Adrenal gland (tissue), 12 donors: ENCODE measurements around the gene CCDC154. TPM values are rescaled to one million over a fixed set of nuclear protein-coding genes. Genes with fewer than 3 reads are reported as not detected.

ENCODE experiments used
- DNase-seq, 7 donors: peaks; one replicate each; pipeline ENCODE4 v3.0.0-alpha.2; 2019 to 2020
- H3K27ac ChIP-seq, 5 donors: fragments of 200-600 bp; sonication (generic) in 4 of 5; 1 replicate in 3 of 5; 2 replicates in 2 of 5; pipeline versions ENCODE4 v1.5.1 to v1.8.0; 2016 to 2020; ENCODE audit warnings: mild to moderate bottlenecking in 1 of 5
- H3K27me3 ChIP-seq: fragments of 200-600 bp; 2 replicates; pipeline ENCODE4 v1.8.0; 2021
- H3K36me3 ChIP-seq, 2 donors: fragments of 200-600 bp; replicated peaks in 1 of 2; 1 replicate in 1 of 2; 2 replicates in 1 of 2; pipeline versions ENCODE4 v1.5.1 to v1.8.0; 2018 to 2022
- H3K4me1 ChIP-seq, 2 donors: fragments of 200-600 bp; replicated peaks in 1 of 2; 1 replicate in 1 of 2; 2 replicates in 1 of 2; pipeline versions ENCODE4 v1.5.1 to v1.8.0; 2018 to 2021
- H3K4me3 ChIP-seq, 4 donors: fragments of 200-600 bp; sonication (generic) in 3 of 4; one replicate each; pipeline ENCODE4 v1.5.1; 2016 to 2018
- H3K9me3 ChIP-seq, 3 donors: fragments of 200-600 bp; sonication (generic) in 1 of 3; replicated peaks in 1 of 3; 1 replicate in 2 of 3; 2 replicates in 1 of 3; pipeline versions ENCODE4 v1.5.1 to v1.8.0; 2016 to 2021
- POLR2A ChIP-seq, 2 donors: fragments of 450-650 bp; IDR thresholded peaks; one replicate each; pipeline ENCODE4 v1.6.1; 2017; ENCODE audit warnings: antibody characterized with exemption in 2 of 2, mild to moderate bottlenecking in 2 of 2, moderate library complexity in 1 of 2
- WGBS, 4 donors: extraction: QIAGEN DNeasy Blood & Tissue Kit in 2 of 4; methylation state at CpG; one replicate each; pipeline versions ENCODE4 v1.1.5 to v1.1.7; 2013 to 2017; 5-methylcytosine and 5-hydroxymethylcytosine counted together
- intact Hi-C, 2 donors: fragments of 100-400 bp; cut with DNase I; formaldehyde crosslinking; loops; one replicate each; pipeline versions ENCODE4 v1.14.1 to v1.15.0; 2022 to 2023
- polyA plus RNA-seq, 3 donors: library from polyadenylated mRNA; stranded (reverse); fragments of 200-250 nt in 2 of 3; fragments of 350-450 nt in 1 of 3; fragmentation: Illumina TruSeq in 1 of 3; extraction: RNeasy Lipid Tissue Mini Kit (QIAGEN cat#74804) in 1 of 3; gene quantifications; one replicate each; pipeline ENCODE4 v1.2.3, GENCODE V29; 2013 to 2014
- total RNA-seq, 9 donors: library from RNA; depleted of rRNA in 4 of 9; stranded (reverse); fragments of >200 nt in 4 of 9; fragments of 120-200 nt in 1 of 9; fragmentation: NEBNext Ultra II Directional in 1 of 9; extraction: Animal tissue kit (Norgen Biotek cat#: 25700) in 1 of 9; gene quantifications; one replicate each; pipeline versions ENCODE4 v1.1.0 to v1.2.4, GENCODE V29; 2013 to 2023
- TF ChIP-seq, protein P1 (sequence below), 6 experiments: fragments of 450-650 bp in 4 of 6; fragments of 200-600 bp in 2 of 6; sonication (generic) in 1 of 6; IDR thresholded peaks; 1 replicate in 5 of 6; 2 replicates in 1 of 6; pipeline versions ENCODE4 v1.5.1 to v1.8.0; 2016 to 2021; ENCODE audit warnings: antibody characterized with exemption in 6 of 6, mild to moderate bottlenecking in 2 of 6, moderate library complexity in 1 of 6
- donor health status: healthy with polysubstance abuse.
- donor health status: Bipolar disorder and iron deficiency.
- donor health status: DM: yes; HTN: yes; CAD: no.
- donor health status: DM: no; HTN: no; CAD: no.
- donor health status: DM: no; HTN: no; CAD: no.
- donor health status: DM: yes; HTN: yes; CAD: no.

The CCDC154 gene
- total and polyA plus RNA-seq, 12 donors: 0.28 to 39.7 (median 1.1) TPM; not detected in 1

- Histone ChIP-seq H3K27me3 (no peaks in the 10 kb centered on the region), H3K36me3 (peaks cover 0 to 15% of the 10 kb centered on the region in 2 donors), H3K27ac (peak overlapping the region in 1 of 5 donors; percentile 46), H3K4me1 (peaks cover 8 to 24% of the 10 kb centered on the region in 2 donors), H3K9me3 (no peaks in the 10 kb centered on the region), H3K4me3 (no peak overlapping the region)
- intact Hi-C loops: no loop called here
- no peak for TF ChIP-seq POLR2A (IDR thresholded peaks at IDR 0.05)
- TF ChIP-seq, protein P1, sequence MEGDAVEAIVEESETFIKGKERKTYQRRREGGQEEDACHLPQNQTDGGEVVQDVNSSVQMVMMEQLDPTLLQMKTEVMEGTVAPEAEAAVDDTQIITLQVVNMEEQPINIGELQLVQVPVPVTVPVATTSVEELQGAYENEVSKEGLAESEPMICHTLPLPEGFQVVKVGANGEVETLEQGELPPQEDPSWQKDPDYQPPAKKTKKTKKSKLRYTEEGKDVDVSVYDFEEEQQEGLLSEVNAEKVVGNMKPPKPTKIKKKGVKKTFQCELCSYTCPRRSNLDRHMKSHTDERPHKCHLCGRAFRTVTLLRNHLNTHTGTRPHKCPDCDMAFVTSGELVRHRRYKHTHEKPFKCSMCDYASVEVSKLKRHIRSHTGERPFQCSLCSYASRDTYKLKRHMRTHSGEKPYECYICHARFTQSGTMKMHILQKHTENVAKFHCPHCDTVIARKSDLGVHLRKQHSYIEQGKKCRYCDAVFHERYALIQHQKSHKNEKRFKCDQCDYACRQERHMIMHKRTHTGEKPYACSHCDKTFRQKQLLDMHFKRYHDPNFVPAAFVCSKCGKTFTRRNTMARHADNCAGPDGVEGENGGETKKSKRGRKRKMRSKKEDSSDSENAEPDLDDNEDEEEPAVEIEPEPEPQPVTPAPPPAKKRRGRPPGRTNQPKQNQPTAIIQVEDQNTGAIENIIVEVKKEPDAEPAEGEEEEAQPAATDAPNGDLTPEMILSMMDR (IDR thresholded peaks at IDR 0.05): no peak
- 80 to 90% (median 89%) methylated on average over 30 to 41 of the region's 41 CpGs for WGBS, 4 donors
- DNase-seq: peak in 1 of 7 donors; percentile 49
Observed at GRCh38 chr16:1464196-1464893, 20.0 kb upstream of the CCDC154 start.

- peak in 6 of 7 donors; percentile 43 to 85 (median 59) for DNase-seq
- WGBS, 4 donors: 57 to 79% (median 61%) methylated on average over 5 to 24 of the region's 24 CpGs
- Histone ChIP-seq H3K9me3 (no peaks in the 10 kb centered on the region), H3K36me3 (peaks cover 0 to 42% of the 10 kb centered on the region in 2 donors), H3K4me1 (peaks cover 0 to 8% of the 10 kb centered on the region in 2 donors), H3K27me3 (no peaks in the 10 kb centered on the region), H3K27ac (peak overlapping the region in 3 of 5 donors; percentile 10 to 74 (median 34)), H3K4me3 (no peak overlapping the region)
- TF ChIP-seq, protein P1 (IDR thresholded peaks at IDR 0.05): no peak
- no peak for TF ChIP-seq POLR2A (IDR thresholded peaks at IDR 0.05)
- intact Hi-C loops: no loop called here
Observed at GRCh38 chr16:1461146-1461545, 16.8 kb upstream of the CCDC154 start.

- no peak for TF ChIP-seq POLR2A (IDR thresholded peaks at IDR 0.05)
- TF ChIP-seq, protein P1 (IDR thresholded peaks at IDR 0.05): no peak
- Histone ChIP-seq H3K9me3 (no peaks in the 10 kb centered on the region), H3K36me3 (peaks cover 0 to 46% of the 10 kb centered on the region in 2 donors), H3K4me1 (peaks cover 0 to 8% of the 10 kb centered on the region in 2 donors), H3K4me3 (no peak overlapping the region), H3K27ac (peak overlapping the region in 3 of 5 donors; percentile 10 to 74 (median 34)), H3K27me3 (no peaks in the 10 kb centered on the region)
- intact Hi-C loops: no loop called here
- WGBS, 4 donors: 66 to 90% (median 70%) methylated on average over 2 to 30 of the region's 30 CpGs
- DNase-seq: peak; percentile 55 to 77 (median 70)
Observed at GRCh38 chr16:1460602-1461138, 16.3 kb upstream of the CCDC154 start.

DNA sequence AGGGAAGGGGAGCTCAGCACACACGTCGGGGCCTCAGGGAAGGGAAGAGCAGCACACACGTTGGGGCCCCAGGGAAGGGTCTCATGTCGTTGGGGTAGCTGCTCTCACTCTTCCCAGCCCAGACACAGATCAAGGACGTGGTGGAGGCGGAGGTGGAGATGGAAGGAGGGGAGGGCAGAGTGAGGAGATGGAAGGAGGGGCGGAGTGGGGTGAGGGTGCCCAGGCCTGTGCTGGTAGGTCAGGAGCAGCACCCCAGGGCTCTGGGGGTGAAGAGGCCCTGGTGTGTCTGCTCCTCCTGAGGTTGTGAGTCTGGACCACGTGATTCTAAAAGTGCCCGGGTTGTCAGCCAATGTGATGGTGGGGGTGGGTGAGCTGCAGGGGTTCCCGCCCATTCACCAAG is 15.6 kb upstream of the CCDC154 start:
- Histone ChIP-seq H3K27me3 (no peaks in the 10 kb centered on the region), H3K36me3 (peaks cover 0 to 53% of the 10 kb centered on the region in 2 donors), H3K9me3 (no peaks in the 10 kb centered on the region), H3K27ac (no peak overlapping the region), H3K4me3 (no peak overlapping the region), H3K4me1 (peaks cover 0 to 8% of the 10 kb centered on the region in 2 donors)
- intact Hi-C loops: no loop called here
- DNase-seq: no peak
- 75 to 81% (median 77%) methylated on average over 9 to 10 of the region's 10 CpGs for WGBS, 4 donors
- TF ChIP-seq, protein P1 (IDR thresholded peaks at IDR 0.05): no peak
- no peak for TF ChIP-seq POLR2A (IDR thresholded peaks at IDR 0.05)
